Ovary (tissue), 3 donors: ENCODE data around the gene NRTN.

Source experiments
- POLR2A ChIP-seq: fragments of 450-650 bp; IDR thresholded peaks from one replicate; pipeline ENCODE4 v1.6.1; 2017; ENCODE audit warnings: antibody characterized with exemption, mild to moderate bottlenecking, moderate library complexity
- TF ChIP-seq, protein P1 (sequence below), 3 donors: fragments of 450-650 bp in 2 of 3; fragments of 200-600 bp in 1 of 3; IDR thresholded peaks; one replicate each; pipeline versions ENCODE4 v1.5.1 to v1.8.0; 2016 to 2022; ENCODE audit warnings: antibody characterized with exemption in 3 of 3, mild to moderate bottlenecking in 1 of 3
- donor health status: DM: no; HTN: no; CAD: no.

DNA sequence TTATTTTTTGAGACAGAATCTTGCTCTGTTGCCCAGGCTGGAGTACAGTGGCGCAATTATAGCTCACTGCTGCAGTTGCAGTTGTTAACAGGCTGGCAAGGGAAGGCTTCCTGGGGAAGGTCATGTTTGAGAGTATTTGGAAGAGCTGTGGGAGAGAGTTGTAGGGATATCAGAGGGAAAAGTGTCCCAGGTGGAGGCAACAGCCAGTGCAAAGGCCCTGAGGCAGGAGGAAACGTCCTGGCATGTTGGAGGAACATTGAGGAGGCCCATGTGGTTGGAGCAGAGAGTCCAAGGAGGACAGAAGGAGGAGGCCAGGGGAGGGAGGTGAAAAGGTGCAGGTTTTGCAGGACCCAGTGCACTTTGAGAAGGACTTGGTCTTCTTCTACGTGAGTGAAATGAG lies 11.7 kb upstream of the NRTN start:
- no peak for TF ChIP-seq POLR2A
- TF ChIP-seq, protein P1, sequence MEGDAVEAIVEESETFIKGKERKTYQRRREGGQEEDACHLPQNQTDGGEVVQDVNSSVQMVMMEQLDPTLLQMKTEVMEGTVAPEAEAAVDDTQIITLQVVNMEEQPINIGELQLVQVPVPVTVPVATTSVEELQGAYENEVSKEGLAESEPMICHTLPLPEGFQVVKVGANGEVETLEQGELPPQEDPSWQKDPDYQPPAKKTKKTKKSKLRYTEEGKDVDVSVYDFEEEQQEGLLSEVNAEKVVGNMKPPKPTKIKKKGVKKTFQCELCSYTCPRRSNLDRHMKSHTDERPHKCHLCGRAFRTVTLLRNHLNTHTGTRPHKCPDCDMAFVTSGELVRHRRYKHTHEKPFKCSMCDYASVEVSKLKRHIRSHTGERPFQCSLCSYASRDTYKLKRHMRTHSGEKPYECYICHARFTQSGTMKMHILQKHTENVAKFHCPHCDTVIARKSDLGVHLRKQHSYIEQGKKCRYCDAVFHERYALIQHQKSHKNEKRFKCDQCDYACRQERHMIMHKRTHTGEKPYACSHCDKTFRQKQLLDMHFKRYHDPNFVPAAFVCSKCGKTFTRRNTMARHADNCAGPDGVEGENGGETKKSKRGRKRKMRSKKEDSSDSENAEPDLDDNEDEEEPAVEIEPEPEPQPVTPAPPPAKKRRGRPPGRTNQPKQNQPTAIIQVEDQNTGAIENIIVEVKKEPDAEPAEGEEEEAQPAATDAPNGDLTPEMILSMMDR (IDR thresholded peaks at IDR 0.05) = no peak
